Epithelial cell of prostate (primary cell): Measurements from ENCODE around the gene SLC7A5.
"Not testable (repeated sequence)": the region's sequence is repeated elsewhere in the genome, so short reads cannot be mapped to it uniquely, and the experiment has no call there.

Source experiments
- DNase-seq: peaks from one replicate; pipeline ENCODE4 v3.0.0-alpha.2; 2011; ENCODE audit warnings: low read depth, low spot score
- H3K27ac ChIP-seq: fragments of 450-650 bp; 2 replicates; pipeline ENCODE4 v1.5.1; 2017; ENCODE audit warnings: mild to moderate bottlenecking

Gene SLC7A5

GRCh38 chr16:87836844-87837581, 32.3 kb downstream of the SLC7A5 start:
- H3K27ac ChIP-seq: peak overlapping the region; percentile 56
- DNase-seq: no peak

DNA sequence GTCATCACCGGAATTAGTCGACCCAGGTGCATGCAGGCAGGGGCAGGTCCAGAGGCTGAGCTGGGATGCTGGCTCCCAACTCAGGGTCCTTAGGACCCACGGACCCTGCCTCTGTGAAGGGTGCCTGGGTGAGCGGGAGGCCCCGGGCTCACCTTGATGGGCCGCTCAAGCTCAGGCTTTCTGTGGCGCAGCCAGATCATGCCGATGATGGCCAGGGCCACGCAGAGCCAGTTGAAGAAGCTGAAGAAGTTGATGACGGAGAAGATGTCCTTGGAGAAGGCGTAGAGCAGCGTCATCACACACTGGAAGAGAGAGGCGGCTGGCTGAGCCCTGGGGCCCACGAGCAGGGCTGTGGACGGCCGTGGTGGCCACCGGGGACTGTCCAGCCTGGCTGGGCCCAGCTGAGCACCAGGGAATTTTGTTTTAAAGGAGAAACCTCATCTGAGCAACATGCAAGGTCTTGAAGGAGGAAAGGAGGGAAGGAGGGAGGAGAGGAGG, 32.9 kb downstream of the SLC7A5 start:
- peak overlapping the region; percentile 56 for H3K27ac ChIP-seq
- DNase-seq: no peak

GRCh38 chr16:87835882-87836331, 33.4 kb downstream of the SLC7A5 start:
- no peak for DNase-seq
- H3K27ac ChIP-seq: peak overlapping the region; percentile 56

- no peak for DNase-seq
- peak overlapping the region; percentile 56 for H3K27ac ChIP-seq
Measured at GRCh38 chr16:87834668-87835473, 34.4 kb downstream of the SLC7A5 start.

DNA sequence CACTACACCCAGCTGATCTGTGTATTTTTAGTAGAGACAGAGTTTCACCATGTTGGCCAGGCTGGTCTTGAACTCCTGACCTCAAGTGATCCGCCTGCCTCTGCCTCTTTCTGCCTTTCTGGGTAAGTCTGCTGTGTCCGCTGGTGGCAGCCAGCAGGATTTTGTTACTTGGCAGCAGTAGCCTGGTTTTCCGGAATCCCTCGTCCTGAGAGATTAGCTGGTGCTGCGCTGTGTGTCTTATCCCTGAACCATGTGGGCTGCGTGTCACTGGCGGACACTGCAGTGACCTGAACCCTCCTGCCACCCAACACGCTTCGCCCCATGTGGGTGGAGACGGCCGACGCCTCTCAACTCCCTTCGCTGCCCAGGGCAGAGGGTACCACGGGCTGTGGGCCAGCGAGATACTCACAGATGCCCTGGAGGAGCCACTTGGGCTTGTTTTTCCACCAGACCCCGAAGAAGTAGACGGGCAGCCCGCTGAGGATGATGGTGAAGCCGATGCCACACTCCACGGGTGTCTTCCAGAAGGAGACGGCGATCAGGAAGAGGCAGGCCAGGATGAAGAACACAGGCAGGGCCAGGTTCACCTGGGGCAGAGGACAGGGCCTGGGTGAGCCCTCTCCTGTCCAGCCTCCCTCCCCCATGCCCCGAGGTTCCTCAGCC, 35.2 kb downstream of the SLC7A5 start:
- peak overlapping the region; percentile 56 for H3K27ac ChIP-seq
- DNase-seq: no peak

DNA sequence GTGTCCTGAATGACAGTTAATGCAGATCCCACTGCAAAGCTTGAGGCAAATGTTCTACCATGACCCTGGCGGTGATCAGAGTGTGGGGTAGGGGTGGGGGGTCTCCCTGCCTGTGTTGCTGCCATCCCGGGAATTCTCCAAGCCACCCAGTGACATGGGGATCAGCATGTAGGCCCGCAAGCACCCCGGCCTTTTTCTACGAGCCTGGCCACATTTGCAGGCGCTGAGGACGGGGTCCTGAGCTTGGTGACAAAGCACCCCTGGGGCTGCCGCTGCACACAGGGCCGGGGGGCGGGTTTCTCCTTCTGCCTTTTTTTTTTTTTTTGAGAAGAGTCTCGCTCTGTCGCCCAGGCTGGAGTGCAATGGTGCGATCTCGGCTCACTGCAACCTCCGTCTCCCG, 35.8 kb downstream of the SLC7A5 start:
- H3K27ac ChIP-seq: peak overlapping the region; percentile 56
- DNase-seq: no peak

DNA sequence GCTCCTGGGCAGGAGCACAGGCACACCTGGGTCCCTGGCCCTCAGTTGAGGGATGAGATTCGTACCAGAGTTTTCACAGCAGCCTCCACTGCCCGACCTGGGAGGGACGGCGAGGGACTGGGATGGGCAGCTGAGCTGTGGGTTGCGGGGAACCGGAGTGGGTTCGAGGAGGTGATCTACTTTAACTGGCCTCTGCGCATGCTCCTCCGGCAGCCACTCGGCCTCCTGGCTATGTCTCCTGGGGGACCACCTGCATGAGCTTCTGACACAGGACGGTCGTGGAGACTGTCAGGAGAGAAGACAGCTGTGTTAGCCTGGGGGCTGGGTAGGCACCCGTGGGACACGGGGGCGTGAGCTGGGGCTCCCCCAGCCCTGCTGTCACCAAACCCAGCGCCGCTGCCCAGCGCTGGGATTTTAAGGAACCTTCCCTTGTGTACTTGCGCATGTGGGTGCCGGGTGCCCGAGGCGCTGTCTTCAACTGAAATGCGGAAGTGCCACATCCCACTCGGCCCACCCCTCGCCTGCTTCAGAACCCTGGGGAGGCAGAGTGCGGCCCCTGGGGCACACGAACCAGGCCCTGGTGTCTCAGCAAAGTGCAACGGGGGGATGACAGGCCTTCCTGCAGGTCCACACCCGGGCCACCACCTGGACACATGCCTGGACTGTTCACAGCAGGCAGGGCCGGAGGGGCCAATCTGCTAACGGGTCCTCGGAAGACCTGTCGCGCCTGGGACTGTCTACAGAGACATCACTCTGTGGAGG, 36.4 kb downstream of the SLC7A5 start:
- no peak for DNase-seq

GRCh38 chr16:87832137-87832527, 37.2 kb downstream of the SLC7A5 start:
- DNase-seq: no peak
- peak overlapping the region; percentile 56 for H3K27ac ChIP-seq

More for the DNA sequence above, 36.4 kb downstream of the SLC7A5 start:
- peak overlapping the region; percentile 56 for H3K27ac ChIP-seq

DNA sequence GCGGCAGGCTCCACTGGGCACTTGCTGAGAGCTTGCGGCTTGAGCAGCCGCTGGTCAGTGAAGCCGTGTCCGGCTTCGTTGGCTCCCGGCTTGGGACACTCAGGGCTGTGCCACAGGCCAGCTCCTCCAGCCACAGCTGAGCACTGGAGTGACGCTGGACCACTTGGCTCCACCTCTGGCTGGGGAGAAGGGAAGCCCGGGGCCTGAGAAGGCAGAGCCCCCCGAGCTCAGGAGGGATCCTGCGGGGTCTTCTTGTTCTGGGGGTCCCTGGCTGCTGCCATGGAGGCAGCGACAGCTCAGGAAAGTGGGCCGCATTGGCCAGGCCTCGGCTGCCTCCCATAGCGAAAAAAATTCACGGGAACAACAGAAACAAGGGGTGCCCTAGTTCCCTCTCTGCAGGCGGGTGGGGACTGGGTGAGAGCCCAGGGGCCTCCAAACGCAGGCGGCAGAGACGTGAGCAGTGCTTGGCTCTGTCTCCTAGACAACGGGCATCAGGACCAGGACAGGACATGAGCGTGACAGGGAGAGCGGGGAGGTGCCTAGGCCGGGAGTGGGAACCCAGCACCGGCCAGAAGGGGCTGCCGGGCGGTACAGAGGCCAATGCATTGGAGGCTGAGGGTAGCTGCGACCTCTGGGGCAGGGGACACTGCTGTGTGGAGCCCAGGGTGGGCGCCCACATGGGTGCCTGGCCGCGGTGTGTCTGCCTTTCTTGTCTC, 37.7 kb downstream of the SLC7A5 start:
- H3K27ac ChIP-seq: peak overlapping the region; percentile 61
- no peak for DNase-seq

DNA sequence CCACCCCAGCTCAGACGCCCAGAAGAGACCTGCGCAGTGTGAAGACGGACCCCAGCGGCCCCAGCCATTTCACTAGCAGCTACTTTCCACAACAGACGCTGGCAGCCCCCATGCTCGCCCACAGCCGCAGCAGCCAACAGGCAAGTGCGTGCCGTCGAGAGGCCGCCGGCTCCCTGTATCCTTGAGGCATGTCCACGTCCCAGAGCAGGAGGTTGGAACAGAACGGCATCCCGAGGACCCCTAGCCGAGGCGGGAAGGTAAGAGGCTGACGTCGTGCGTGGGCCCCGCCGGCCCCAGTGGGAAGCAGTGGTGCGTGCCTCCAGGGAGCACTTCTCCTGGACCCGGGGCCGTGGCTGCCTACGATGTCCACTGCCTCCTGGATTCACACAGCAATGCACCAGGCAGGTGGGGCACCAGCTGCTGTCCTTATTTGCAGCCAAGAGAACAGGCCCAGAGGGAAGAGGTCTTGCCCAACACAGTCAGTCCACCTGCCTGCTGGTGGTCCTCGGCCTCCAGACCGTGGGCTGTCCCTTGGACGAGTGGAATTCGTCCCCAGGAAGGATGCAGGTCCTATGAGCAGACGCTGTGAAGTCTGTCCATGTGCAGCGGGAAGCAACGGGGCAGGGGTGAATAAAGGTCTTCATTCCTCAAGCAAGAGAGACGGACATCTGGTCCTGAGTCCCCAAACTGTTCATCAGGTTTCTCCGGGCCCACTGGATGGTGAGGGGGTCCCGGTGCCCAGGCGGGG, 38.5 kb downstream of the SLC7A5 start:
- DNase-seq: no peak

GRCh38 chr16:87829988-87830672, 39.2 kb downstream of the SLC7A5 start:
- DNase-seq: no peak
- peak overlapping the region; percentile 61 for H3K27ac ChIP-seq

More for the DNA sequence above, 38.5 kb downstream of the SLC7A5 start:
- H3K27ac ChIP-seq: peak overlapping the region; percentile 61

DNA sequence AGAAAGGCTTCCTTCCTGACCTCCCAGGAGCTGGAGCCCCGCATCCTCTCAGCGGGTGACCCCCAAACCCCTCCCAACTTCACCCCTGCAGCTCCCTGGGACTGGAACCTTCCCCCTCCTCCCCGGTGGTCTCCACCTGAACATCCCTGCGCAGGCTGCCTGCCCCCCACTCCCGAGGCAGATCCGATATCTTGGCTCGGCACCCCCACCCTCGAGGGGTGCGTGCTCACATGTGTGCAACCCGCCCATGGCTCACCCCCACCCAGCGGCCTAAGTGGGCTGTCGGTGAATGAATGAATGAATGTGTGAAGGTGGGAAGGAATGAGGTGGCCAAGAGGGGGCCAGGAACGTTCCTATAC, 39.7 kb downstream of the SLC7A5 start:
- peak overlapping the region; percentile 61 for H3K27ac ChIP-seq
- no peak for DNase-seq

DNA sequence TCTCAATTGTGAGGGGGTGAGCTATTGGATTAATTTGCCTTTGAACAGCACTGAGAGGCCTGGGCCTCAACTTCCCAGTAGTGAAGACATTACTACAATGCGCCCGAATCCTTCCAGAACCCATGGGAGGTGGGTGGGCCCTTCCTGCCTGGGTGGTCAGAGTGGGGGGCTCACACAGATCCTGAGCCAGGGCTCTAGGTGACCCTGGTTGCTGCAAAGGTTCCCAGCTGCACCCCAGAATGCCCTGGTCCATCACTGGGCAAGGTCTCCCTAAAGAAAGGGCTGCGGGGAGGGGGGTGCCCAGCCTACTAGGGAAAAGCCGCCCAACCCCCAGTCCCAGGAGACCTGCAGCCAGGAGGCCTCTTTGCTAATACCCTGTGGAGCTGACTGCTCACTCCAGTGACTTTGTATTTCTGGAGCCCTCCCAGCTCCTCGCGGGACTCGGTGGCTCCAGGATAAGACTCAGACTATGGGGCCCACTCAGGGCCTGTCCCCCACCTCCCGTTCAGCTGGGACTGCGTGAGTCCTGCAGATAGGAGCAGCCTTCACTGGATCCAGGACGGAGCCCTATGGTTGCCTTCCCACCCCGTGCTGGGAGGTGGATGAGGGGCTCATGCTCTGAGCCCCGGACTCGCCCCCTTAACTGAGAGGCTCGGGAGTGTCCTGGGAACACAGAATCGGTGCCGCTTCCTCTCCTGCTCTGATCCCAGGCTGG, 40.2 kb downstream of the SLC7A5 start:
- peak overlapping the region; percentile 61 for H3K27ac ChIP-seq
- DNase-seq: no peak

- no peak for DNase-seq
- peak overlapping the region; percentile 61 for H3K27ac ChIP-seq
Measured at GRCh38 chr16:87828071-87828906, 41.0 kb downstream of the SLC7A5 start.

DNA sequence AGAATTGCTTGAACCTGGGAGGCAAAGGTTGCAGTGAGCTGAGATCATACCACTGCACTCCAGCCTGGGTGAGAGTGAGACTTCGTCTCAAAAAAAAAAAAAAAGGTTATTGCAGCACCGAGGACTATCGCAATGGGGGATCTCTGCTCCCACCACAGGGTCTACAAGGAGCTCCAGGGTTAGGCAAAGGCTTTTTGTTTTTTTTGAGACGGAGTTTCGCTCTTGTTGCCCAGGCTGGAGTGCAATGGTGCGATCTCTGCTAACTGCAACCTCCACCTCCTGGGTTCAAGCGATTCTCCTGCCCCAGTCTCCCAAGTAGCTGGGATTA, 41.8 kb downstream of the SLC7A5 start:
- DNase-seq: not testable (repeated sequence)
- H3K27ac ChIP-seq: peak overlapping the region; percentile 61

DNA sequence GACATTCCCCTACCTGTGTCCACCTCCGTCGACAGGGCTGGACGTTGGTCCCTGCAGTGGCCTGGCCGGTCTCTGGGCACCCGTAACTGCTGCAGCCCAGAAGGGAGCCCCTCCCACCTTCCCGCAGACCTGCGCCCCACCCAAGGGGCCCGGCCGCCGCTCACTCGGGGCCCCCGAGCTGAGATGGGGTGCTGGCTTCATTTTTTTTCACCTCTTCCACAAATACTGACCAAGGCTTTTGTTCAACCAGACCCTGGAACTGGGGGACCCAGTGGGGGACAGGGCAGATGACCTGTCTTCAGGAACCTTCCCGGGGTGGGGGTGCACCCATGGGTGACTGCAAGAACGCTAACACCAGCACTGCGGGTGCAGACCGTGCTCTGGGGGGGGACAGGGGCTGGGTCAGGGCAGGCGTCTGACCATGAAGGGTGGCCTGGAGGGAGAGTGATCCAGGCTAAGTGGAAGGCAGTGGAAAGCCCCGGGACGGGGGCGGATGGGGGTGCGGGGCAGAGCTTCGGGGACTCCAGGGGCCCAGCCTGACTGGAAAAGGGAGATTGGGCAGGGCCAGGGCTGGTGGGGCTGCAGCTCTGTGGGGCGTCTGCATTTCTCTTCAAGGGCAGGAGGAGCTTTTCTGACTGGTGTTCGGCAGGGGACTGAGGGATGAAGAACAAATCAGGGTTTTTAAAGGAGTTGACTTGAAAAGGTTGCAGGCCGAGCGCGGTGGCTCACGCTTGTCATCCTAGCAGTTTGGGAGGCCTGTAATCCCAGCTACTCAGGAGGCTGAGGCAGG, 42.3 kb downstream of the SLC7A5 start:
- peak overlapping the region; percentile 61 for H3K27ac ChIP-seq
- DNase-seq: no peak
